Kidney (tissue), 14 donors: Measurements from ENCODE around the gene GPC5. TPM values are rescaled to one million over a fixed set of nuclear protein-coding genes. Genes with fewer than 3 reads are reported as not detected.
A peak's percentile ranks its signal among the peaks of the same experiment; 100 is the strongest.

Experiments
- DNase-seq, 5 donors: peaks; one replicate each; pipeline ENCODE4 v3.0.0-alpha.2; 2013 to 2020
- FAIRE-seq: peaks from 2 replicates; lab custom pipeline; 2012; peaks lifted over from hg19 to GRCh38; lab: Jason Lieb, UNC
- H3K27ac ChIP-seq, 2 donors: one replicate each; pipeline ENCODE4 v1.7.0; 2013; ENCODE audit warnings: low read depth in 2 of 2, low read length in 2 of 2, inconsistent platforms in 1 of 2
- H3K27me3 ChIP-seq: one replicate; pipeline ENCODE4 v1.7.1; 2013; ENCODE audit warnings: low read length, inconsistent platforms; ENCODE audit not compliant: control insufficient read depth, insufficient read depth
- H3K36me3 ChIP-seq, 3 donors: one replicate each; pipeline versions ENCODE4 v1.7.0 to v1.7.1; 2013; ENCODE audit warnings: low read length in 3 of 3, control low read depth in 1 of 3, inconsistent platforms in 1 of 3; ENCODE audit not compliant: insufficient read depth in 3 of 3, control insufficient read depth in 2 of 3
- H3K4me1 ChIP-seq, 3 donors: one replicate each; pipeline versions ENCODE4 v1.7.0 to v1.7.1; 2013; ENCODE audit warnings: low read length in 3 of 3, inconsistent platforms in 1 of 3, low read depth in 1 of 3; ENCODE audit not compliant: control insufficient read depth in 2 of 3, insufficient read depth in 2 of 3
- H3K4me3 ChIP-seq, 3 donors: one replicate each; pipeline versions ENCODE4 v1.7.0 to v1.8.1; 2013; ENCODE audit warnings: low read length in 3 of 3, control low read depth in 1 of 3, inconsistent platforms in 1 of 3
- H3K9ac ChIP-seq, 3 donors: one replicate each; pipeline versions ENCODE4 v1.7.0 to v1.7.1; 2013; ENCODE audit warnings: low read length in 3 of 3, control low read depth in 1 of 3, inconsistent platforms in 1 of 3
- H3K9me3 ChIP-seq, 3 donors: one replicate each; pipeline versions ENCODE4 v1.7.0 to v1.7.1; 2013; ENCODE audit warnings: low read length in 3 of 3, control low read depth in 1 of 3, inconsistent platforms in 1 of 3; ENCODE audit not compliant: control insufficient read depth in 2 of 3, insufficient read depth in 1 of 3
- CTCF ChIP-seq: IDR thresholded peaks from 3 replicates; pipeline ENCODE4 v1.5.1; 2012; ENCODE audit warnings: mild to moderate bottlenecking, moderate library complexity, borderline replicate concordance; ENCODE audit not compliant: insufficient read depth; ENCODE audit errors: extremely low read depth
- intact Hi-C: fragments of 100-400 bp; cut with DNase I; formaldehyde crosslinking; loops from one replicate; pipeline ENCODE4 v1.11.1; 2022
- polyA plus RNA-seq: library from polyadenylated mRNA; stranded (reverse); fragments of 350-450 nt; fragmentation: Illumina TruSeq; extraction: RNeasy Lipid Tissue Mini Kit (QIAGEN cat#74804); gene quantifications from one replicate; pipeline ENCODE4 v1.2.3, GENCODE V29; 2014; ENCODE audit warnings: low read depth, low replicate concordance; ENCODE audit not compliant: insufficient read depth
- total RNA-seq: library from RNA; stranded (reverse); fragmentation: NEBNext Ultra II Directional; extraction: Animal tissue kit (Norgen Biotek cat#: 25700); gene quantifications from one replicate; pipeline ENCODE4 v1.2.1, GENCODE V29; 2021
- donor health status: control.
- donor health status: control.
- donor health status: control.
- donor health status: control.
- donor health status: control.
- donor health status: DM: yes; HTN: yes; CAD: no.
- donor health status: Normal renal cell carcinoma (clear cell type).

GPC5 gene
- total and polyA plus RNA-seq, 2 donors from 2014 or later = 0.47 to 6.8 TPM

DNA sequence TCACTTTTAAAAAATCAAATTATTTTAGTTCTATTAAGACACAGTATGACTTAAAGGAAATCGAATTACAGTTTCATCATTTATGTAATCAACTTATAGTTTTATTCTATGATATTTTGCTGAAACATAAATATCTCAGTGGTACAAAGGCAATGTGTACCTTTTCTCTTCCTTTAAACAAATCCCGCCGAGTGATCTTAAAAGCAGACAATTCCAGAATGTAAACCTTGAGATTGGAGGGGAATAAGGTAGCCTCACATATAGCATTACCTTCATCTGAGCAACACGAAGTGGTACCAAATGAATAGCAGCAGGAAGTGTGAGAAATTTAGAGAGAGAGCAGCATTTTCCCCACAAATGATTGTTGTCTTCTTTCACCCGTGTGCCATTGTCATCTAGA is 986.0 kb downstream of the GPC5 start:
- H3K4me1 ChIP-seq = no peaks in the 10 kb centered on the region
- FAIRE-seq = no peak
- no peak for DNase-seq
- no peak overlapping the region for H3K4me3 ChIP-seq
- no peak overlapping the region for H3K9ac ChIP-seq
- no peaks in the 10 kb centered on the region for H3K36me3 ChIP-seq
- TF ChIP-seq CTCF = no peak
- intact Hi-C loops = no loop called here
- H3K27ac ChIP-seq = no peak overlapping the region
- H3K27me3 ChIP-seq = no peaks in the 10 kb centered on the region
- no peaks in the 10 kb centered on the region for H3K9me3 ChIP-seq

DNA sequence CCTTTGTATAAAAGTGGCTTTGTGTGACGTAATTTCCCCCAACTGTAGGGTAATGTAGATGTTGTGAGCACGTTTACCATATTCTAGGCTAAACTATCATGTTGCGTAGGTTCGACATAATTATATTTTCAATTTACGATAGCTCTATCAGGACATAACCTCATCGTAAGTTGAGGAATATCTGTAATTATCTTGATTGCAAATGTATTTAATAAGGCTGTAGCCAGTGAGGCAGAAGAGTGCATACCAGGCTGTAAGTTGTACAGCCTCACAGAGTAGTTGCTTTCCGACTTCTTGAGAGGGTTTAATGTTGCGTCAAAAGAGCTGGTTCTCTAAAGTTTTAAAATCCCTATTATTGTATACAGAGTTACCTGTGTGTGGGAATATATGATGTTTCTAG is 988.8 kb downstream of the GPC5 start:
- no peak overlapping the region for H3K4me3 ChIP-seq
- no peak for TF ChIP-seq CTCF
- no peak for DNase-seq
- H3K36me3 ChIP-seq = no peaks in the 10 kb centered on the region
- no peaks in the 10 kb centered on the region for H3K9me3 ChIP-seq
- no peak for FAIRE-seq
- intact Hi-C loops = no loop called here
- H3K27me3 ChIP-seq = no peaks in the 10 kb centered on the region
- H3K4me1 ChIP-seq = no peaks in the 10 kb centered on the region
- H3K27ac ChIP-seq = no peak overlapping the region
- no peak overlapping the region for H3K9ac ChIP-seq

GRCh38 chr13:92390217-92390616 is 991.8 kb downstream of the GPC5 start:
- no peaks in the 10 kb centered on the region for H3K27me3 ChIP-seq
- TF ChIP-seq CTCF = no peak
- no peak overlapping the region for H3K9ac ChIP-seq
- DNase-seq = peak in 2 of 5 donors; percentile 35 to 48
- no peak for FAIRE-seq
- intact Hi-C loops = no loop called here
- H3K9me3 ChIP-seq = no peaks in the 10 kb centered on the region
- no peaks in the 10 kb centered on the region for H3K36me3 ChIP-seq
- H3K27ac ChIP-seq = no peak overlapping the region
- H3K4me1 ChIP-seq = no peaks in the 10 kb centered on the region
- H3K4me3 ChIP-seq = no peak overlapping the region

DNA sequence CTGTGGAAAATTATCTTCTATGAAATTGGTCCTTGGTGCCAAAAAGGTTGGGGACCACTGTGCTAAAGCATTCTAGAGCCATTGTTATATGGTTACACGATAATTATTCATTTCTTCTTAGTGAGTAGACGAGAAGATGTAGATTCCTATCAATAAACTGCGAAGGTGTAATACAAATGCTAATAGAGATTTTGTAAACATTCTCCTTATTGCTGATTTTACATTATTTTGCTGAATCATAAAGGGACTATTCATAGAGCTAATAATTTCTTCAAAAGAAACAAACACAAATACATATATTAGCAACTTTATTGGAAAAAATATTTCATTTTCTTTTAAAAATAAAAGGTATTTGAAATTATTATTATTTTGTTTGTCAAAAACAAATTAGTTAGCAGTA is 1005.2 kb downstream of the GPC5 start:
- no peak overlapping the region for H3K27ac ChIP-seq
- TF ChIP-seq CTCF = no peak
- FAIRE-seq (peak; percentile 67), DNase-seq (no peak)
- H3K9me3 ChIP-seq = no peaks in the 10 kb centered on the region
- H3K27me3 ChIP-seq = no peaks in the 10 kb centered on the region
- no peaks in the 10 kb centered on the region for H3K4me1 ChIP-seq
- no peak overlapping the region for H3K9ac ChIP-seq
- intact Hi-C loops = no loop called here
- no peaks in the 10 kb centered on the region for H3K36me3 ChIP-seq
- no peak overlapping the region for H3K4me3 ChIP-seq
